NCI-H1694 treated with DMSO at 0.1 percent for 48 hours (cell line): ENCODE results near the gene PRRT4.

Experiments used
- DNase-seq: peaks from one replicate; lab custom pipeline; 2025; lab: John Stamatoyannopoulos, UW

PRRT4 gene

GRCh38 chr7:128361411-128362379 lies at the start of gene PRRT4:
Gene PRRT4, minus strand, starts transcription at chr7:128361690.
- peak; percentile 58 for DNase-seq

DNA sequence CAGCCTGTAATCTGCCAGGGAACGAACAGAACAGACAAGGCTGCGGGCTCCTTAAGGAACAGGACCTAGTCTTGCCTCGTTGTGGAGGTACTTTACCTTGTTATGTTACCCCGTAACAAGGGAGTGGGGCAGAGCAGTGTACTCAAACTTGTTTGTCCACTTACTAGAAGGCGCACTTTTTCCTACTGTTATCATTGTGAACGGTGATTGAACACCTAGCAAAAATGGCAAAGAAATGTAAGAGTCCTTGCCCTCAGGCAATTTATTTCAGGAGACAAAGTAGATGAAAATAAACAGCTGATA lies 48.9 kb upstream of the PRRT4 start:
- DNase-seq, result no peak

DNA sequence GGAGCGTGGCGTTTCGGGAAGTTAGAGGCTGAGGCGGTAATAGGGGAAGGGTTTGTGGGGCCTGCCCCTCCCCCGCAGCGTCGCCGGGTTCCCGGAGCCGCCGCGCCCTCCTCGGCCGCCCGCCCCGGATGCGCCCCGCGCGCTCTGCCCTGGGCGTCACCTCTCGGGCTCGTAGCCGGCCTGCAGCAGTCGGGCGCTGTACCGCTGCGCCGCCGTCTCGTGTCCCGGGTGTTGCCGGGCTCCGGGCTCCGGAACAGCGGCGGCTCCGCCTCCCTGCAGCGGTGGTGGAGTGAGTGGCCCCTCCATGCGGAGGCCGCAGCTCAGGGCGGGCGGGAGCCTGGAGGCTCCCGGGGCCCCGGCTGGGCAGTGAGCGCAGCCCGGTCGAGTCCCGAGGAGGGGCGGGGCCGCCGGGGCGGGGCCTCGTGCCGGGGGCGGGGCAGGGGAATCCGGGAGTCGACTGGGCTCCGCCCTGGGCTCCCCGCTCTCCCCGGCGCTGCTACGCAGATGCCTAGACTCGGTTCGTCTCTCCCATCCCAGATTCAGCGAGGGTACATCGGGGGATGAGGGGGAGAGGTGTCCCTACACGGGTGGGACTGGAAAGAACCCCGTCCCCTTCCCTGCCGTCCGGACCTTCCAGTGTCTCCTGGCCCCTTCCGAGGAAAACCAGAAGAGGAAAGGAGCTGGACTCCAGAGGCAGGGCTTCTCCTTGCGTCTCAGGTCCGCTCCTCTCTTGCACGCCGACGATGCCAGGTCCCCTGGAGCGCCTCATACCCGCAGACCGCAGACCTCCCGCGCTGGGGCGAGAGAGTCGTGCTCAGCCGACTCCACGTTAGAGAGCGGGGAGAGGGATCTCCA lies 48.3 kb upstream of the PRRT4 start, which contains the start of gene IMPDH1:
IMPDH1 (minus strand) TSS at position 387 of the 855 bp plus-strand sequence; CDS start at position 306, 81 bp downstream.
- DNase-seq, result peak; percentile 42

DNA sequence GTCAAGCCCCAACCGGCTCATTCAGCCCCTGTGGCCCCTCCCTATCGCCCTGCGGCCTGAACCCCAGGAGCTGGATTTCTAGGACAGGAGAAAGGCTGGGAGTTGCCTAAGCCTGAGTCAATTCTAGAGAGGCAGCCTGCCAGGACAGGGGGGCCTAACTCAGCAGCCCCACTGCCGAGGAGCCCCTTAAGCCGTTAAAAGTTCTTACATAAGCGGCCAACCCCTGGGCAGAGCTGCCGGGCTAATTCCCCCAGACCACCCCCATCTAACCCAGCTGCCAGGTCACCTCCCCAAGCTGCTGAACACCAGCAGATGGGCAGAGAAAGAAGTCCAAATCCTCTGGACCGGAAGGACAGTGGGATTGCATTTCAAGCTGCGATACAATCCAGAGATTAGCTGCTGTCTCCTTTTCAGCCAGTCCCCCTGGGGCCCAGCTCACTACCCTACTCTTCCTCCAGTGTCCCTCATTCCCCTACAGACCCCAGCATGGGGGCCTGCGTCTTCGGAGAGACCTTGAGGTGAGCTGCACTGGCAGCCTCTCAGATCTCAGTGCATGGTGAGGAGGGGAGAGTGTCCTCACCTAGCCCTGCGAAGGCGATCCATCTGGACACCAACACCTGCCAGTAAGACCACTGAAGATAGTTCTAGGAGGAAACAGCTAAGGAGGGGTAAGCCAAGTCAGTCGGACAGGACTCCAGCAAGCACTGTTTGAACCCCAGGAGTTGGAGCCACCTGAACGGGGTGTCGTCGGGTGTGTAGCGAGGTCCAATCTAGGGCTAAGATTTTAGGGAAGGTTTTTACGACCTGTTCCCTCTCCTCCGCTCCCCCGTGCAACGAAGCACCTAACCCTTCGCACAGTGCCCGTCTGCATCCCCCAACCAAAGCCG lies 47.5 kb upstream of the PRRT4 start:
- DNase-seq, result no peak

GRCh38 chr7:128407751-128408708 lies 46.5 kb upstream of the PRRT4 start:
- DNase-seq, result no peak

GRCh38 chr7:128407233-128407589 lies 45.7 kb upstream of the PRRT4 start:
- no peak for DNase-seq

DNA sequence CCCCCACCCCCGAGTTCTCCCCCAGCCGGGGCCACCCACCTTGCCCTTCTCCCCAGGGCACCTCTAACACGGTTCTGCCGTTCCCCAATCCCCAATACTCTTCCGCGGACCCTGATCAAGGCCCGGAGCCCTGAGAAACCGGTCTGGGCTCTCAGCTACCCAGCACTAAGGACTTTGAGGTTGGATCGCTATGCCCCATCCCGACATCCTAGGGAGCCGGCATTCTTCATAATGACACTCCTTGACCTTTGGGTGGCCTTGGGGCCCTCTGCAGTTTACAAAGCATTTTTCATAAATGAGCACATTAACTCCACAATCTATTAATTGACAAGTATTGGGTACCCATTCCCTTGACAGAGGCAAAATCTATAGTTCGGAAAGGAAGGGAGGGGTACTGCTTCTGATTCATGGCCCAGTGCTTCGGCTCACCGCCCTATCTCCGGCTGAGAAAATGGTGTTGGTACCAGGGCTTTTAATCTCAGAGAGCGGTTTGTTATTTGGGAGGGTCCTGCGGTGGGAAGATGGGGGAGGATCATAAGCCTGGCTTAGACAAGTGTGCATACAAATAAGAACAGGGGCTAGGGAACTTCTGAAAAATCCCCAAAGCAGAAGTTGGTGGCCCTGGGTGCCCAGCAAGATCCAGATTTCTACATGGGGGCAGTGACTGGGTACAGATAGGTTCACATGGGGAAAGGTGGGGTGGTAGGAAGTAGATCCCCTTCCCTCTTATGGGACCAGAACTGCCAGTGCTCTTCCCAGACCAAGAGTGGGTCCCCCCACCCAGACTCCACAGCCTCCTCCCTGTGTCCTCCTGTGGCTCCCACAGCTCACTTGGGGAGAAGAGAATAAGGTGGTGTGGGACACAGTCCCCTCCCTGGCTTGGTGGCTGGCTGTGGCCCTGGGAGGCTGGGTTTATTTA lies 45.1 kb upstream of the PRRT4 start:
- no peak for DNase-seq

GRCh38 chr7:128405471-128406313 lies 44.2 kb upstream of the PRRT4 start:
- DNase-seq, result no peak

- DNase-seq, result no peak
These were observed 43.5 kb upstream of the PRRT4 start for GRCh38 chr7:128404886-128405470.

DNA sequence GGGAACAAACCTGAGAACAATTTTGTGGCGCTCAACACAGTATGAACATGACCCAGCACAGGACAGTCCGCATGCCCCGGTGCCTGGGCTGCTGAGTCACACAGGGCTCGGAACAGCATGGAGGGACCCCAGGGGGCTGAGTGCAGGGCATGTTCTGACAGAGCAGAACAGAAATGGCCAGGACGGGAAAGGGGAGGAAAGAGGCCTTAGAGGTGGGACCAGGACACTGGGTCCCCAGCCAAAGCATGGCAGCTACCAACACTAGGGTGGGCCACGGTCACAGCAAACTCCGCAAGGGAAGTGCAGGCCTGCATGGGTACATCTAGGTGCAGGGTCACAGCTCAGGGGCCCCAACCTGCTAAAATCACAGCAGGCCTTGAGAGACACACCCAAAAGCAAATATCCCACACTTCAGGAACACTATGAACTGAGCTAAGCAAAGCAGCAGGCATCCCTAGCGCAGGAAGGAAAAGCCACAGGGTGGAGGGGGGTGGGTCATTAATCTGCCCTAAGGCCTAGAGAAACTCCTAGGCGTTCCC lies 42.7 kb upstream of the PRRT4 start:
- no peak for DNase-seq

GRCh38 chr7:128403676-128404075 lies 42.2 kb upstream of the PRRT4 start:
- DNase-seq, result no peak

DNA sequence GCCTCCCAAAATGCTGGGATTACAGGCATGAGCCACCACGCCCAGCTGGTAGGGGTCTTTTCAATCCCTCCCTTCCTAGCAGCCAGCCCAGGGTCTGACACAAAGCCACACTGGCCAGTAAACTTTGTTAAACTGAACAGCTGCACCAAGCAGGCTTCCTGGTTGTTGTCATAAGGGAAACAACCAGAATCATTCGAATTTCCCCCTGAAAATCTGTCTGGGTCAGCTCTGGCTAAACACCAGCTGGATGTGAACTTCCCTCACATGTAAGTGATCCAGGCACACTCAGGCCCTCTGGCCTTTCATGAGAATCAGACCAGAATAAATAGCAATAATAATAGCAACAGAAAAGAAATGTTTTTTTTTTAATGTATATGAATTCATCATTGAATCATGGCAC lies 40.9 kb upstream of the PRRT4 start:
- no peak for DNase-seq

GRCh38 chr7:128400566-128400965 lies 39.1 kb upstream of the PRRT4 start:
- no peak for DNase-seq

GRCh38 chr7:128399991-128400390 lies 38.5 kb upstream of the PRRT4 start:
- DNase-seq, result no peak

GRCh38 chr7:128398841-128399135 lies 37.3 kb upstream of the PRRT4 start:
- no peak for DNase-seq

DNA sequence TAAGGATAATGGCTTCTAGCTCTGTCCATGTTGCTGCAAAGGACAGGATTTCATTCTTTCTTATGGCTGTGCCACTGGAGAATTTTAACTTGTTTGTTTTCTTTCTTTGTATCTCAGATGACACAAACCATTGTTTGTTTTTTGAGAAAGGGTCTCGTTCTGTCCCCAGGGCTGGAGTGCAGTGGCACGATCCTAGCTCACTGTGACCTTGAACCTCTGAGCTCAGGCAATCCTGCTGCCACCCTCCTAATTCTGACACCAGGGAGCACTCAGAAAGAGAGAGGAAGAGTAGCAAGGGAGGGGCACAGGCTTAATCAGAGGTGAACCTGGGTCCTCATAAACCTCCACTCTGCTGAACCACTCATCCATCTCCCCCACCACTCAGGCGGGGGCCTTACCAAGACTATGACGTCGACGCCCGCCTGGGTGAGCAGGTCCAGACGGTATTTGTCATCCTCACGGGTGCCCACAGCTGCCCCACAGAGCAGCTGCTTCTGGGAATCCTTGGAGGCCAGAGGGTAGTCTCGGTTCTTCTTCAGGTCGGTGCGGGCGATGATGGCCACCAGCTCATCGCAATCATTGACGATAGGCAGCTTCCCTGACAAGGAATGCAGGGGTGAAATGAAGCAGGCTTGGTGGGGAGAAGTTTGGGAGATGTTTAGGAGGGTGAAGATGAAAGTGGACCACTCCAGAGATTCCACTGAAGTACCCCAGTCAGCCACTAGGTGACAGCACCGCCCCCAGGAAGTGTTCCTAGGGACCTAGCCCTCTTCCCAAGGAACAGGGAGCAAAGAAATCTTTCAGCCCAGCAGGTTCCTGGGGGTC lies 36.7 kb upstream of the PRRT4 start:
- DNase-seq, result peak; percentile 22

DNA sequence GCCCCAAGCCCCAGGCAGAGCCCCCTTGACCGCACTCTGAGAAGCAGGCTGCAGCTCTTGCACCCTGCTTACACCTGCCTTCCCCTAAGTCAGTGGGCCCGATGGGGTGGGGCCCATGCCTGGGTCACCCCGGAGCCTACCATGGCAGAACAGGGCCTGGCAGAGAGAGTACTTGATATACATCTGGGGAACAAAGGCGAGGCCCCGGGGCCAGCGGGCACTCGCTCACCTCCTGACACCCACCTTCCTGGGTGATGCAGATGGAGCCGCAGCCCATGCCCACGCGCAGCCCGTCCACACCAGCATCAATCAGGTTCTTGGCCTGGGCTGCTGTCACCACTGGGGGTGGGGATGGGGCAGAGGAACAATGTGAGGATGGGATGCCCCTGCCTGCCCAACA lies 34.9 kb upstream of the PRRT4 start:
- DNase-seq, result no peak
